Retina (tissue), 1 donor: ENCODE results near the gene MAF.

Experiments used
- DNase-seq: peaks from one replicate; pipeline ENCODE4 v3.0.0-alpha.2; 2016

Gene MAF

GRCh38 chr16:79600638-79601091 is at the start of gene MAF:
MAF (minus strand) TSS chr16:79600737; CDS start chr16:79599902, 835 bp downstream.
- DNase-seq: peak; percentile 94

GRCh38 chr16:79648826-79649225 is 48.3 kb upstream of the MAF start:
- no peak for DNase-seq

GRCh38 chr16:79647586-79647985 is 47.0 kb upstream of the MAF start:
- no peak for DNase-seq

- no peak for DNase-seq
Measured at GRCh38 chr16:79645701-79646100, 45.2 kb upstream of the MAF start.

- DNase-seq: no peak
Measured at GRCh38 chr16:79644971-79645667, 44.6 kb upstream of the MAF start.

GRCh38 chr16:79642652-79643051 is 42.1 kb upstream of the MAF start:
- DNase-seq: no peak

- no peak for DNase-seq
Measured at GRCh38 chr16:79640513-79641360, 40.2 kb upstream of the MAF start.

GRCh38 chr16:79639576-79640311 is 39.2 kb upstream of the MAF start:
- no peak for DNase-seq

GRCh38 chr16:79638386-79638785 is 37.8 kb upstream of the MAF start:
- no peak for DNase-seq

GRCh38 chr16:79635488-79635887 is 35.0 kb upstream of the MAF start:
- no peak for DNase-seq

- no peak for DNase-seq
Measured at GRCh38 chr16:79634298-79634697, 33.8 kb upstream of the MAF start.

- DNase-seq: no peak
Measured at GRCh38 chr16:79632289-79632688, 31.8 kb upstream of the MAF start.

- DNase-seq: no peak
Measured at GRCh38 chr16:79628988-79629387, 28.5 kb upstream of the MAF start.

- no peak for DNase-seq
Measured at GRCh38 chr16:79628501-79628975, 28.0 kb upstream of the MAF start.

GRCh38 chr16:79627092-79627491 is 26.6 kb upstream of the MAF start:
- DNase-seq: no peak

GRCh38 chr16:79625738-79626137 is 25.2 kb upstream of the MAF start:
- no peak for DNase-seq

GRCh38 chr16:79623824-79624223 is 23.3 kb upstream of the MAF start:
- no peak for DNase-seq

- DNase-seq: no peak
Measured at GRCh38 chr16:79623062-79623461, 22.5 kb upstream of the MAF start.

- no peak for DNase-seq
Measured at GRCh38 chr16:79621027-79621426, 20.5 kb upstream of the MAF start.

GRCh38 chr16:79618692-79619050 is 18.1 kb upstream of the MAF start:
- DNase-seq: no peak

- no peak for DNase-seq
Measured at GRCh38 chr16:79618041-79618691, 17.6 kb upstream of the MAF start.

- DNase-seq: no peak
Measured at GRCh38 chr16:79613009-79613408, 12.5 kb upstream of the MAF start.

- no peak for DNase-seq
Measured at GRCh38 chr16:79612207-79612606, 11.7 kb upstream of the MAF start.
